GM19372 (cell line): ENCODE measurements around the gene HEATR5A.
"Not testable (repeated sequence)": the region's sequence is repeated elsewhere in the genome, so short reads cannot be mapped to it uniquely, and the experiment has no call there.

ENCODE experiments used
- ATAC-seq: cut with Tn5 transposase; IDR thresholded peaks from one replicate; pipeline ENCODE4 v1.9.1; 2021; ENCODE audit warnings: mild to moderate bottlenecking, low read depth, moderate library complexity; ENCODE audit not compliant: unreplicated experiment

Gene HEATR5A

GRCh38 chr14:31291210-31291609 is 129.1 kb downstream of the HEATR5A start:
- no peak for ATAC-seq

- ATAC-seq = no peak
These were observed 132.9 kb downstream of the HEATR5A start for GRCh38 chr14:31287294-31287972.

GRCh38 chr14:31286456-31287293 is 133.7 kb downstream of the HEATR5A start:
- ATAC-seq = no peak

- peak; percentile 54 for ATAC-seq
These were observed 136.6 kb downstream of the HEATR5A start for GRCh38 chr14:31283578-31284252.

GRCh38 chr14:31283153-31283552 is 137.2 kb downstream of the HEATR5A start:
- ATAC-seq = no peak

- ATAC-seq = no peak
These were observed 139.5 kb downstream of the HEATR5A start for GRCh38 chr14:31280871-31281220.

- ATAC-seq = no peak
These were observed 140.0 kb downstream of the HEATR5A start for GRCh38 chr14:31280132-31280870.

- no peak for ATAC-seq
These were observed 141.5 kb downstream of the HEATR5A start for GRCh38 chr14:31278883-31279282.

- ATAC-seq = no peak
These were observed 143.3 kb downstream of the HEATR5A start for GRCh38 chr14:31277085-31277484.

- not testable (repeated sequence) for ATAC-seq
These were observed 143.9 kb downstream of the HEATR5A start for GRCh38 chr14:31276417-31276816.

GRCh38 chr14:31275731-31276130 is 144.6 kb downstream of the HEATR5A start:
- ATAC-seq = no peak

GRCh38 chr14:31271648-31272047 is 148.7 kb downstream of the HEATR5A start:
- no peak for ATAC-seq

GRCh38 chr14:31270196-31270772 is 150.1 kb downstream of the HEATR5A start:
- no peak for ATAC-seq

GRCh38 chr14:31269634-31270195 is 150.6 kb downstream of the HEATR5A start:
- ATAC-seq = no peak

- ATAC-seq = no peak
These were observed 152.1 kb downstream of the HEATR5A start for GRCh38 chr14:31268216-31268615.

- no peak for ATAC-seq
These were observed 153.7 kb downstream of the HEATR5A start for GRCh38 chr14:31266437-31267331.

GRCh38 chr14:31265701-31266398 is 154.5 kb downstream of the HEATR5A start:
- ATAC-seq = no peak

- ATAC-seq = no peak
These were observed 156.7 kb downstream of the HEATR5A start for GRCh38 chr14:31263485-31264133.
